H1 (cell line): Measurements from ENCODE around the gene GALNT9. TPM values are rescaled to one million over a fixed set of nuclear protein-coding genes. Genes with fewer than 3 reads are reported as not detected.
A peak's percentile ranks its signal among the peaks of the same experiment; 100 is the strongest.

Experiments
- CTCF ChIA-PET: fragments of 300-600 bp; sonication (Branson Sonifier 250); formaldehyde crosslinking; loops from one replicate; lab custom pipeline; 2021; ENCODE audit not compliant: partially characterized antibody; lab: Charles Lee
- POLR2A ChIA-PET: fragments of 300-600 bp; sonication (Branson Sonifier 250); formaldehyde crosslinking; loops from one replicate; lab custom pipeline; 2021; ENCODE audit warnings: inconsistent platforms; ENCODE audit not compliant: partially characterized antibody; lab: Charles Lee
- DNase-seq, 2 experiments: peaks; one replicate each; pipeline versions ENCODE4 v3.0.0 to v3.0.0-alpha.2; 2010 to 2022; ENCODE audit warnings: low spot score in 2 of 2, low read depth in 1 of 2, mixed read lengths in 1 of 2
- FAIRE-seq: peaks from 2 replicates; lab custom pipeline; 2011; peaks lifted over from hg19 to GRCh38; lab: Jason Lieb, UNC
- H2AFZ ChIP-seq: 2 replicates; pipeline ENCODE4 v1.8.1; 2012; ENCODE audit warnings: low read length, inconsistent platforms
- H2AK5ac ChIP-seq: 2 replicates; pipeline ENCODE4 v1.6.1; 2013; ENCODE audit warnings: low read depth, low read length
- H2BK120ac ChIP-seq: replicated peaks from 2 replicates; pipeline ENCODE3; 2013; ENCODE audit warnings: low read depth, low read length, inconsistent platforms
- H2BK12ac ChIP-seq: 2 replicates; pipeline ENCODE4 v1.6.1; 2013; ENCODE audit warnings: low read depth, low read length
- H2BK15ac ChIP-seq: 2 replicates; pipeline ENCODE4 v1.6.1; 2013; ENCODE audit warnings: low read length
- H2BK20ac ChIP-seq: 2 replicates; pipeline ENCODE4 v1.6.1; 2013; ENCODE audit warnings: low read length
- H2BK5ac ChIP-seq: 2 replicates; pipeline ENCODE4 v1.6.1; 2013; ENCODE audit warnings: low read depth, low read length
- H3K14ac ChIP-seq: 2 replicates; pipeline ENCODE4 v1.6.1; 2013; ENCODE audit warnings: inconsistent platforms; ENCODE audit not compliant: insufficient read length
- H3K18ac ChIP-seq: 2 replicates; pipeline ENCODE4 v1.6.1; 2013; ENCODE audit warnings: low read length; ENCODE audit errors: extremely low read depth
- H3K23ac ChIP-seq: 2 replicates; pipeline ENCODE4 v1.6.1; 2013; ENCODE audit warnings: inconsistent platforms; ENCODE audit not compliant: insufficient read length
- H3K23me2 ChIP-seq: 2 replicates; pipeline ENCODE4 v1.6.1; 2013; ENCODE audit warnings: low read depth, low read length
- H3K27ac ChIP-seq: 2 replicates; pipeline ENCODE4 v1.6.1; 2011; ENCODE audit warnings: low read depth, low read length, inconsistent platforms
- H3K27me3 ChIP-seq, 4 experiments: replicated peaks in 1 of 4; 1 replicate in 1 of 4; 2 replicates in 3 of 4; pipeline versions ENCODE4 v1.6.1 to v1.8.1; 2011 to 2013; ENCODE audit warnings: low read length in 3 of 4, mild to moderate bottlenecking in 3 of 4, inconsistent platforms in 2 of 4, mixed read lengths in 2 of 4, moderate library complexity in 1 of 4; ENCODE audit not compliant: control insufficient read depth in 3 of 4, insufficient read depth in 3 of 4; ENCODE audit errors: extremely low read depth in 1 of 4
- H3K36me3 ChIP-seq, 4 experiments: 2 replicates each; pipeline versions ENCODE4 v1.6.1 to v1.8.1; 2011 to 2013; ENCODE audit warnings: mild to moderate bottlenecking in 4 of 4, low read length in 3 of 4, moderate library complexity in 2 of 4, control low read depth in 1 of 4, inconsistent platforms in 1 of 4; ENCODE audit not compliant: insufficient read depth in 4 of 4, control insufficient read depth in 2 of 4
- H3K4ac ChIP-seq: replicated peaks from 2 replicates; pipeline ENCODE3; 2013; ENCODE audit warnings: low read length, low read depth, mixed read lengths, inconsistent platforms; ENCODE audit not compliant: insufficient read length
- H3K4me1 ChIP-seq, 4 experiments: replicated peaks in 1 of 4; 1 replicate in 1 of 4; 2 replicates in 3 of 4; pipeline versions ENCODE4 v1.6.1 to v1.8.1; 2011 to 2013; ENCODE audit warnings: low read length in 3 of 4, inconsistent platforms in 2 of 4, mixed read lengths in 1 of 4; ENCODE audit not compliant: insufficient read depth in 4 of 4, control insufficient read depth in 3 of 4
- H3K4me2 ChIP-seq, 2 experiments: 2 replicates each; pipeline versions ENCODE4 v1.6.1 to v1.8.1; 2011 to 2013; ENCODE audit warnings: low read depth in 2 of 2, low read length in 2 of 2, control low read depth in 1 of 2, inconsistent platforms in 1 of 2, mild to moderate bottlenecking in 1 of 2; ENCODE audit not compliant: insufficient read depth in 1 of 2
- H3K4me3 ChIP-seq, 4 experiments: fragments of 200-600, 300-600 bp in 1 of 4; sonication (generic), shearing (Covaris generic), sonication (Bioruptor Twin) in 1 of 4; 2 replicates each; pipeline versions ENCODE4 v1.5.1 to v1.8.1; 2011 to 2016; ENCODE audit warnings: low read length in 4 of 4, low read depth in 3 of 4, control low read depth in 2 of 4, inconsistent platforms in 2 of 4, mild to moderate bottlenecking in 2 of 4, mixed read lengths in 1 of 4, moderate library complexity in 1 of 4; ENCODE audit not compliant: insufficient read depth in 2 of 4; ENCODE audit errors: extremely low read depth in 1 of 4
- H3K56ac ChIP-seq: replicated peaks from 2 replicates; pipeline ENCODE3; 2013; ENCODE audit warnings: low read depth, mild to moderate bottlenecking, mixed read lengths, low read length, inconsistent platforms; ENCODE audit not compliant: insufficient read length
- H3K79me1 ChIP-seq: 2 replicates; pipeline ENCODE4 v1.6.1; 2013; ENCODE audit warnings: low read depth, low read length, control low read depth
- H3K79me2 ChIP-seq, 2 experiments: 2 replicates each; pipeline versions ENCODE4 v1.6.1 to v1.8.1; 2012 to 2013; ENCODE audit warnings: low read length in 2 of 2, mild to moderate bottlenecking in 2 of 2, inconsistent platforms in 1 of 2; ENCODE audit not compliant: insufficient read depth in 2 of 2, control insufficient read depth in 1 of 2
- H3K9ac ChIP-seq, 4 experiments: replicated peaks in 1 of 4; 1 replicate in 1 of 4; 2 replicates in 3 of 4; pipeline versions ENCODE4 v1.6.1 to v1.8.1; 2011 to 2013; ENCODE audit warnings: low read depth in 3 of 4, low read length in 3 of 4, control low read depth in 2 of 4, mild to moderate bottlenecking in 2 of 4, moderate library complexity in 2 of 4, inconsistent platforms in 1 of 4; ENCODE audit errors: extremely low read depth in 1 of 4
- H3K9me3 ChIP-seq, 2 experiments: 2 replicates each; pipeline versions ENCODE4 v1.6.1 to v1.8.1; 2012 to 2013; ENCODE audit warnings: mild to moderate bottlenecking in 2 of 2, moderate library complexity in 2 of 2, control low read depth in 1 of 2, inconsistent platforms in 1 of 2, low read depth in 1 of 2, low read length in 1 of 2, mixed read lengths in 1 of 2; ENCODE audit not compliant: insufficient read depth in 2 of 2
- H4K20me1 ChIP-seq, 2 experiments: replicated peaks in 1 of 2; 2 replicates each; pipeline versions ENCODE3 to v1.8.1; 2011 to 2013; ENCODE audit warnings: inconsistent platforms in 2 of 2, low read length in 2 of 2, mild to moderate bottlenecking in 1 of 2; ENCODE audit not compliant: insufficient read depth in 2 of 2, control insufficient read depth in 1 of 2
- H4K5ac ChIP-seq: 2 replicates; pipeline ENCODE4 v1.6.1; 2013; ENCODE audit warnings: low read length, low read depth, mixed read lengths, inconsistent platforms; ENCODE audit not compliant: insufficient read length
- H4K8ac ChIP-seq: 2 replicates; pipeline ENCODE4 v1.8.0; 2013; ENCODE audit warnings: mild to moderate bottlenecking, moderate library complexity, low read length, inconsistent platforms; ENCODE audit not compliant: insufficient read depth; ENCODE audit errors: extremely low read depth
- H4K91ac ChIP-seq: replicated peaks from 2 replicates; pipeline ENCODE3; 2013; ENCODE audit warnings: low read length, mixed read lengths, inconsistent platforms; ENCODE audit not compliant: insufficient read length
- BCL11A ChIP-seq, 2 experiments: IDR thresholded peaks; one replicate each; pipeline ENCODE4 v1.6.1; 2011; ENCODE audit warnings: low read depth in 2 of 2, low read length in 2 of 2, mild to moderate bottlenecking in 2 of 2
- CTCF ChIP-seq, 3 experiments: IDR thresholded peaks; 1 replicate in 2 of 3; 2 replicates in 1 of 3; pipeline versions ENCODE4 v1.5.1 to v1.6.1; 2011; ENCODE audit warnings: low read length in 3 of 3, mild to moderate bottlenecking in 3 of 3, inconsistent platforms in 2 of 3, low read depth in 1 of 3, moderate library complexity in 1 of 3; ENCODE audit not compliant: insufficient read depth in 1 of 3; ENCODE audit errors: control extremely low read depth in 1 of 3
- KDM5A ChIP-seq: fragments of 200-600 bp; IDR thresholded peaks from 2 replicates; pipeline ENCODE4 v1.7.1; 2012; ENCODE audit warnings: mild to moderate bottlenecking, low read length, inconsistent platforms, mixed read lengths
- WGBS, 2 experiments: shearing (Covaris generic) in 1 of 2; methylation state at CpG; one replicate each; pipeline versions ENCODE4 v1.1.6 to v1.1.7; 2013 to 2015; ENCODE audit warnings: low lambda C conversion rate in 2 of 2, mixed read lengths in 2 of 2, inconsistent platforms in 1 of 2, low coverage in 1 of 2, missing lambda C conversion rate in 1 of 2; ENCODE audit not compliant: insufficient replicate concordance in 2 of 2, insufficient coverage in 1 of 2, insufficient read length in 1 of 2; ENCODE audit errors: extremely low coverage in 1 of 2, missing lambda C conversion rate in 1 of 2; 5-methylcytosine and 5-hydroxymethylcytosine counted together
- polyA plus RNA-seq, 7 experiments: library from polyadenylated mRNA; depleted of rRNA in 3 of 7; stranded (reverse) in 5 of 7; unstranded in 2 of 7; fragments of >200 nt in 5 of 7; fragments of 200-250 nt in 2 of 7; gene quantifications; 1 replicate in 5 of 7; 2 replicates in 1 of 7; 4 replicates in 1 of 7; pipeline versions ENCODE4 v1.2.1 to v1.2.3, GENCODE V29; 2011 to 2013; ENCODE audit warnings: missing spikeins in 2 of 7, mixed read lengths in 2 of 7
- total RNA-seq: library from RNA; stranded (reverse); fragmentation: NEBNext Ultra II Directional; extraction: Animal tissue kit (Norgen Biotek cat#: 25700); gene quantifications from 2 replicates; pipeline ENCODE4 v1.2.1, GENCODE V29; 2021

Gene GALNT9
- total and polyA plus RNA-seq, 2 of the 8 experiments (the other 6 are each of a cell fraction or from before 2014, with no cell fraction given) = 2.0 to 3.6 TPM

GRCh38 chr12:132190834-132191500, 138.4 kb downstream of the GALNT9 start:
- peak overlapping the region; percentile 43; the same call in 1 of the 2 replicates for H4K8ac ChIP-seq
- H3K56ac ChIP-seq = no peak overlapping the region
- no peaks in the 10 kb centered on the region for H3K36me3 ChIP-seq
- H4K91ac ChIP-seq = no peak overlapping the region
- no peak overlapping the region for H4K5ac ChIP-seq
- peaks cover 0 to 13% (median 7%) of the 10 kb centered on the region in 4 experiments; a peak in 5 of 7 replicates for H3K4me1 ChIP-seq
- H2BK12ac ChIP-seq = no peak overlapping the region
- H3K23ac ChIP-seq = no peak overlapping the region
- no peak overlapping the region for H2BK5ac ChIP-seq
- H2AFZ ChIP-seq = no peak overlapping the region
- H3K14ac ChIP-seq = no peak overlapping the region
- peak overlapping the region in 1 of 2 experiments; percentile 77; a peak in 1 of 4 replicates for H3K4me2 ChIP-seq
- H3K9me3 ChIP-seq = peaks cover 11 to 22% of the 10 kb centered on the region in 2 experiments
- no peak overlapping the region for H3K4ac ChIP-seq
- POLR2A ChIA-PET = no interaction called here
- H3K79me2 ChIP-seq = no peaks in the 10 kb centered on the region
- no peak overlapping the region for H3K27ac ChIP-seq
- no peak for DNase-seq
- no peaks in the 10 kb centered on the region for H3K79me1 ChIP-seq
- 89% methylated on average over 30 of the region's 30 CpGs; no CpG with 5 or more reads in 1 of the 2 experiments for WGBS, 2 experiments
- H3K4me3 ChIP-seq = no peak overlapping the region
- TF ChIP-seq CTCF (IDR thresholded peaks at IDR 0.05; ENCODE audit: control extremely low read depth in 1 of 3, insufficient read depth in 1 of 3, low read depth in 1 of 3, low read length in 3 of 3) = no peak
- no peak for TF ChIP-seq BCL11A (IDR thresholded peaks at IDR 0.05; ENCODE audit: low read depth in 2 of 2, low read length in 2 of 2)
- no peak for TF ChIP-seq KDM5A
- TF ChIP-seq, all 59 proteins: peak for 0
- H4K20me1 ChIP-seq = peaks cover 0 to 2% of the 10 kb centered on the region in 2 experiments
- no peak overlapping the region for H2AK5ac ChIP-seq
- CTCF ChIA-PET = interaction anchor here (0.9 to 1.6 kb wide), 4 partner anchors 11 to 31 kb away, joined by 3 read pairs; no protein-coding TSS in a partner anchor
- no peak for FAIRE-seq
- no peak overlapping the region for H2BK120ac ChIP-seq
- no peak overlapping the region for H3K18ac ChIP-seq
- no peak overlapping the region for H2BK20ac ChIP-seq
- H2BK15ac ChIP-seq = no peak overlapping the region
- peaks cover 7% of the 10 kb centered on the region; the same call in 1 of the 2 replicates for H3K23me2 ChIP-seq
- peaks cover 4 to 68% (median 41%) of the 10 kb centered on the region in 4 experiments for H3K27me3 ChIP-seq
- no peak overlapping the region for H3K9ac ChIP-seq
